SKM-1 (cell line): ENCODE data around the gene DCXR.
A peak's percentile ranks its signal among the peaks of the same experiment; 100 is the strongest.

Source experiments
- DNase-seq: peaks from one replicate; lab custom pipeline; 2025; ENCODE audit not compliant: unreplicated experiment; lab: John Stamatoyannopoulos, UW

The DCXR gene

DNA sequence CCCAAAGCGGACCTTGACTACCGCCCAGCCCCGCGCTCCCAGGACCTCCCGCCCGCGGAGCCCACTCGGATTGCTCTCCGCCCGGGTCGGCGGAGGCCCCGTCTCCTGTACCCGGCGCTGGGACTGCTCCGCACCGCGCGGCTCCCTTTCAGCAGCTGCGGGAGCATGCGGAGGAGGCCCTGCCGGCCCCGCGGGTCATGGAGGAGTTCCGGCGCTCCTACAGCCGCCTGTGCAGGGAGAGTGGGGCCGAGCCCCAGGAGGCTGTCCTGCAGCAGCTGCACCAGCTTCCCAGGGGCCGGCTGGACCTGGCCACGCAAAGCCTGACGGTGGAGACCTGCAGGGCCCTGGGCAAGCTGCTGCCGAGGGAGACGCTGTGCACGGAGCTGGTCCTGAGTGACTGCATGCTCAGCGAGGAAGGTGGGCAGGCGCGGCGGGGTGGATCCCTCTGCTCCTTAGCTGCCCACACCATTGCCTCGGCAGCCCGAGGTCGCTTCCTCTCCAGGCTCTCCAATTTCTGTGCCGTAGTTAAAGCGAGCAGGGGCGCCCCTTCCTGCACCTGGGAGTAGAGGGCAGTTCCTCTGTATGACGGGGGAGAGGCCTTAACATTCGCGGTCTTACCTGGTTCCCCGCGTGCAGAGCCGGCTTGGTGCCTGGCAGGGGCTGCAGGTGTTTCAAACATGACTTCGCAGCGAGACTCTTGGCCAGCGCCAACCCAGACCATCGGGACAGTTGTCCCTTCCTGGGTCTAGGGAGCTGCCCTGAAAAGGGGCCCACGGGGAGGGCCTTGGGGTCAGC is 13.9 kb downstream of the DCXR start:
- DNase-seq: no peak

DNA sequence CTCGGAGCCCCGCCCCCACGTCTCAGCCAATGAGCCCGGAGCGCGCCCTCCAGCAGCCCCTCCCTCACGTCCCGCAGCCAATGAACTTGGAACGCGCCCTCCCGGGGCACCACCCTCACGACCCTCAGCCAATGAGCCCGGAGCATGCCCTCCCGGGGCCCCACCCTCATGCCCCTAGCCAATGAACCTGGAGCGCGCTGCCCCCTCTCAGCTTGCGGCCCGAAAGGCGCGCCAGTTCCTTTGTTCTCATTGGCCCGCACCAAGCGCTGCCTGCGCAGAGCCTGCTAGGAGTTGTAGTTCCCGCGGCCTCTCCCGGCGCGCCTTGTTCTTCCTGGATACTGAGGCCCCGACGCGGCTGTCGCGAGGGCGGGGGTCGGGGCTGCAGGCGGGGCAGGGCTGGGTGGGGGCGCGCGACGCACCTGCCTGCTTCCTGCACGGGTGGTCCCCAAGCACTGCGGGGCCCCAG is 14.5 kb downstream of the DCXR start, which contains the start of gene LRRC45:
LRRC45 (plus strand) TSS at position 325 of the 466 bp plus-strand sequence. CDS start 339 bp downstream, outside the sequence.
- DNase-seq: peak; percentile 99

DNA sequence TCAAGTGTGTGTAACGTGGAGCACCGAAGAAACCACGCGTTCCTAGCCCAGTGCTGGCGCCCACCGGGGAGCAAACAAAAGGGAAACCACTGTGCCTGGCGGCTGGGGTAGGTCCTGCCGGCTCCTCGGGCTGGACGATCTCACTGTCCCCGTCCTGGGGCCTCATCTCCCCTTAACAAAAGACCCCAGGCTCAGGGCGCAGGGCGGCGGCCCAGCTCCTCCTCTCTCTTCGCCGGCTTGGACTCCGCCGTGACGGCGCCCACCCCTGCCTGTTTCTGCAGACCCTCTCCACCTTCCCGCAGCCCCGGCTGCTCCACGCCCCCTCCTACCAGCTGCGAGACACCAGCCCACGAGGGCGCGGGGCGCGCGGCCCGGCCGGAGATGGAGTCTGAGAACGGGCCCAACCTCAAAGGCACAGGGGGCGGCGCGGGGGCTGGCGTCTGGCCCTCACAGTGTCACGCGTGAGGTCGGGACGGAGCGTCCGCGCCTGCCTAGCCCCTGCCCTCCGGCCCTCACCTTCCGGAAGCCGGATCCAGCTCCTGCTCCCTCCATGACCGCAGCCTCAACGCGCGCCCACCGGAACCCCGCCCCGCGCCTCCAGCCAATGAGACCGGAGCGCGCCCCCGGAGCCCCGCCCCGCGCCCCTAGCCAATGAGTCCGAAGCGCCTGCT is 15.1 kb downstream of the DCXR start, which contains the start of gene CENPX:
CENPX (minus strand) TSS at position 569 of the 671 bp plus-strand sequence; CDS start at position 552, 17 bp downstream.
- no peak for DNase-seq

DNA sequence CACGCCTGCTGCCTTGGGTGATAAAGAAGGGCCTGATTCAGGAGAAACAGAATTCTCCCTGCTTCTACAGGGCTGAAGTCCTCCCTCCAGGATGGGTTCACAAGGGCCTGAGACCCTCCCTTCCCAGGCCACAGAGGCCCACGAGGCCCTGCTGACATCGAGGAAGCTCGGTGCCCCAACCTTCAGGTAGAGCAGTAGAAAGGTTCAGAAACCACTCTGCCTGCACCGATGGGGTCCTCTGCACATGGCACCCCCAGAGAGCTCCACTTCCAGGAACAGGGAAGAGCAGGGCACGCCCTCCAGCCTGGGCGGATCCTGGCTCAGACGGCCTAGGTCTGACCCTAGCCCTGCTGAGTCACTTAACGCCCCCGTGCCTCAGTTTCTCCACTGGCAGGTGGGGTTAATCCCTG is 15.6 kb downstream of the DCXR start:
- DNase-seq: no peak

DNA sequence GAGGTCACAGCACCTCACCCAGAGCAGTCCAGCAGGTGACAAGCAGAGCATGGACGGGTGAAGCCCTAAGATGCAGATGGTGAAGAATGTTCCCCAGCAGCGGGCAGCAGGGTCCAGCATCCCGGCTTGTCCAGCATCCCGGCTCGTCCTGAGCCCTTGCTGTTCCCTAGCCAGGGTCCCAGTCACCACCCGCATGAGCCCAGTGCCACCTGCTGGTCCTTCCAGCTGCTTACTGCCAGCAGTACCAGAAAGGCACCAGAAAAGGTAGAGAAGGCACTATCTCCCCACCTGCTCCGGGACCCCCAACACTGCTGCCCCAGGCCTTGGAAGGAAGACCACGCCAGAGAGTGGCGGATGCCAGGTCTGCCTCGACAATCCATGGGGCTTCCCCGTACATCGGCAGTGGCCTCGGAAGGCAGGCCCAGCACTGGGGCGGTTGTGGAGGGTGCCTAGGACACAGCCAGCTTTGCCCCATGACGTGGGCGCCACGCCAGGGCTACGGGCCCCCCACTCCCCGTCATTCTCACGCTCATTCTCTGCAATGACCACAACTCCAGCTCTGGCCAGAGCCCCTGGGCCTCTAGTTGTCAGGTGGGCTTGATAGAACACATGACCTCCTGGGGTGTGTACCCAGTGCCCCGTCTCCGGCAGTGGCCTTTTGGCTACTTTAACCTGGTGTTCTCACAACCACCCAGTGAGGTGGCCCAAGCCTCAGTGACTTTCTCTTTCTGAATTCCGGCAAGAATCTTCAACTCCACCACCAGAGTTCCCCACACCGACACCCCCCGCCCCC is 16.2 kb downstream of the DCXR start:
- no peak for DNase-seq

DNA sequence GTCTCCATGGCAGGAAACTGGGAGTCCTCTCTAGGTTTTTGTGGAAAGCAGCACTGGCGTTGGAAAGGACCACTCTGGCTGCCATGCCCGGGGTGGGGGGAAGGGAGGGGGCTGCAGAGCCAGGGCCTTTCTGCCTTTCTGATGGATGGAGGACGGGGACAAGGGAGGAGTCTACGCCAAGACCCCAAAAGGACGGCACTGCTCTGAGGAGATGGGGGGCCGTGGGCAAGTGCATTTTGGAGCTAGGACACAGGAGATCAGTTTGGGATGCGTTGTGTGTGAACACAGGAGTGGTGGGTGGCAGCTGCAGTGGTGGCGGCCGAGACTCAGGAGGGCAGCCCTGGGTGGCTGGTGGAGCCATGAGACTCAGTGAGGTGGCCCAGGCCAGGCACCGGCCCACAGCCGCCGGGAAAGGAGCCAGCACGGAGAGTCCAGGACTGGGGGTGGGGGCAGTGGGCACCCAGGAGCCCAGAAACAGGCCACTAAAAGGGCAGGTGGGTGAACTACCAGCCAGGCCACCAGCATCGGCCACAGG is 16.9 kb downstream of the DCXR start:
- DNase-seq: no peak

DNA sequence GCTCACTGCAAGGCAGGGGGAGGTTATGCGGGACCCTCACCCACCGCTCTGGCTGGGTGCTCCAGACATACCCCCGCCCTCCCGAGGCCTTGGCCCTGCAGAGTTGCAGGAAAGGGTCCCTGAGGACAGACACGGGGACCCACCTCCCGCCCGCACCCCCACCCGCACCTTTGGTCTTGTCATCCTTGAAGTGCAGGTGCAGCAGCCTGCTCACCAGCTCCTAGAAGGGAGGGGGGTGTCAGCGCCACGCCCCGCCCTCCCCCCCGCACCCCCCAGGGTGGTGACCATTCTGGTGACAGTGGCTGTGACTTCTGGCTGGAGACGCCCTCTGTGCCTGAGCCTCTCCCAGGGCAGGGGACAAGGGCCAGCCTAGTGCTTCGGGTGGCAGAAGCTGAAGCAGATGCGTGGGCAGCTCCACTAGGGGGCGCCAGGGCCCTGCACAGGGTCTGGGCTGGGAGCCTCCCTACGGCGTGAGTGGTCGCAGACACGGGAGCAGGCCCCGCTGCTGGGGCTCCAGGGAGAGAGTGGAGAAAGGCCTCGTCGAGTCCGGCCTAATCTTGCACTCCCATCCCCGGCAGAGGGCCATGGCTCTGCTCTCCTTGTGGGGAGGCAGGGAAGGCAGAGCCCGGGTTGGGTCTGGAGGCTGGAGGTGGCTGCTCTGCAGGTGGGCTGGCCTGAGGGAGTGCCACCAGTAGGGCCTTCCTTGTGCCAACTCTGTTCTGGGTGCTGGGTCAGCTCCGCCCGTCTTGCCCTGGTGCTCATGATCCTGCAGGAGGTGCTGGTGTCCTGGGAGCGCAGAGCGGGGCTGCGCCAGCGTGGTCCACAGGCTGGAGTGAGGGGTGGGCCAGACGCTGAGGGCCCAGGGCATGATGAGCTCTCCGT is 17.6 kb downstream of the DCXR start:
- peak; percentile 42 for DNase-seq

DNA sequence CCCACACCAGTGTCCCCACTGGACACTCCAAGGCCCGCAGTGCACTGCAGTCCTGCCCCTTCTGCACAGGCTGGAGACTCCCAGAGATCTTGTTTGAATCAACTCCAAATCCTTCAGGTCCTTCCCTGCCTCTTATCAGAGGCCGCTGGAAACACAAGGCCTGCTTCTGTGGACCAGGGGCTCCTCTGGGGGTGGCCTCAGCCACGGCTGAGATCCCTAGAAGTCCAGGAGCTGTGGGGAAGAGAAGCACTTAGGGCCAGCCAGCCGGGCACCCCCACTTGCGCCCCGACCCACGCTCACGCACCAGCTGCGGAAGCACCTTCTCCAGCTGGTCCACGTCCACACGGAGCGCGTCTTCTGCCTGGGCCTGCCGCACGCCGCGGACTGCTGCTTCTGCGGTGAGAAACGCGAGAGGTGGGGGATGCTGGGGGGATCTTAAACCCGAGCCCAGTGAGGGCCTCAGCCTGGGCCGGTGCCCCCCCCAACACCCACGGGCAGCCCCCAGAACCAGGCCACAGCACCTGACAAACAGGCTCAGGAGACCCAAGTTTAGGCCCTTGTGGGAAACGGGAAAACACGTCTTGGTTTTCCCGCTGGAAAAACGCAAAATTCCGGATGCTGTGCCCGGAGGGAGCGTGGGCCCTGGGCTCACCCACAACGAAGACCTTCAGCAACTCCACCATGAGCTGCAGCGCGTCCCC is 18.4 kb downstream of the DCXR start:
- DNase-seq: no peak

DNA sequence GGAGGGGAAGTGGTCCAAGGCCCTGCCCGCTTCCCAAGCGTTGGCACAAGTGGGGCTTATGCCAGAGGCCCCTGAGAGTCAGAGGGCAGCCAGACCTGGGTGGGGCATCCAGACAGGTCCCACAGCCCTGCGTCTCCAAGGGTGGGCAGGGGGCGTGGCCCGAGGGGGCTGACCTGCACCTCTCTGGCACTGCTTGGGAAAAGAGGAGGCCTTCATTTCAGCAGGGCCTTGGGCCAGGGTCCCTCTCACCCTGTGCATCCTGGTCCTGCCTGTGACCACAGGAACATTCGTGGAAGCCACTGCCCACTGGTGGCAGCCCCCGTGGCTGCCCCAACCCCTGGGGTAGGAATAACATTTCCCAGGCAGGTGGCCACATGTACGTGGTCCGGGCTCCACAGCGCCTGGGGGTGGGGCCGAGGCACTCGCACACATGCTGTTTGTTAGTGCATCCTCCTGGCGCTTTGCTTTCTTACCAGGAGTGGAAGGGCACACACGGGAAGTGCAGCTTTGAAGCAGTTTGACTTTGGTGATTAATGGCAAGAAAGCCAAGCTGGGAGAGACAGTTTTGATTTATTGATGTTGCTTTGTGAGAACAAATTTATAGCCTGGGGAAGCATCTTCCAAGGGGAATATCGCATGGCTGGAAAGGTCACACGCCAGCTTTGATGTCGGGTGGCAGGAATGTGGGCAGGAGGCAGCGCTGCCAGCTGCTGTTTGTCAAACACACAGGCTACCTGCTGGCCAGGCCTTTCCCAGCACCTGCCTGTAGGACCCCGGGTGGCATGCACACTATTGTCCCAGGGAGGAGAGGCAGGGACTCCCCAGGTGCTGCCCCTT is 19.1 kb downstream of the DCXR start:
- no peak for DNase-seq

DNA sequence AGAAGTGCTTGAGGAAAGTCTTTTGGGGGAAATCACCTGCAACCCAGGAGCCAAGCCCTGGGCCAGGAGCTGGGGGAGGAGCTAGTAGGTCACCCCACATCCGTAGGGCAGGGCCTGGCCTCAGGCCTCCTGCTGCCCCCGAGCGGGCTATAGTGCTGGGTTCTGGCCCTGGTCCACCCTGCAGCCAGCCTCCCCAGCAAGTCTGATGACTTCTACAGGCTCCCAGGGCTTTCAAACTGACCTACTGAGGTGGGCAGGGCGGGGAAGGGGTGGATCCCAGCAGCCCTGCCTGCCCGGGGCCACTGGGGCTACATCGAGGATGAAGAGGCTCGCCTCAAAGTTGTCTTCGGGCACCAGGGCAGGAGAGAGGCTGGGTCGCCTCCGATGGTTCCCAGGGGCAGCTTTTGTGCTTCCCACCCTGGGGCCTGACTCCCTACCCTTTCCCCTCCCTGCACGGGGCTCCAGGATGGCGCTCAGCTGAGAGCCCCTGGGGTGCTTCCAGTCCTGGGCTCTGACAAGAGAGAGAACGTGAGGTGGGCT is 19.8 kb downstream of the DCXR start:
- no peak for DNase-seq

DNA sequence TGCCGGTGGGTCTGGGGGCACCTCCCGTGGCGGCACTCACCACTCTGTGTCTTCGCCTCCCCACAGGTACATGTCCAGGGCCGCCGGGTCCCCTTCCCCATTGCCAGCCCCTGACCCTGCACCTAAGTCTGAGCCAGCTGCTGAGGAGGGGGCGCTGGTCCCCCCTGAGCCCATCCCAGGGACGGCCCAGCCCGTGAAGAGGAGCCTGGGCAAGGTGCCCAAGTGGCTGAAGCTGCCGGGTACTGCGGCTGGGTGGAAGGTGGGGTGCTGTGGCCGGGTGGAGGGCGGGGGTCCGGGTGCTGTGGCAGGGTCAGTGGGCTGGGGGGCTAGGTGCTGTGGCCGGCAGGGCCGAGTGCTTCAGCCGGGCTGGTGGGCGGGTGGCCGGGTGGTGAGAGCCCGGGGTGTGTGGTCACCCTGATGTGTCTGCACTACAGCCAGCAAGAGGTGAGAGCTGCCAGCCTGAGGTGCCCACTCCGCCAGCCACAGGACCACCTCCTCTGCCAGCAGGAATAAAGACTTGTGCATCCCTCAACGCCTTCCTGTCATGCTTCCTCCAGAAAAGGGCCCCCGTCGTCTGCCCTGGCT is 20.5 kb downstream of the DCXR start:
- DNase-seq: no peak

DNA sequence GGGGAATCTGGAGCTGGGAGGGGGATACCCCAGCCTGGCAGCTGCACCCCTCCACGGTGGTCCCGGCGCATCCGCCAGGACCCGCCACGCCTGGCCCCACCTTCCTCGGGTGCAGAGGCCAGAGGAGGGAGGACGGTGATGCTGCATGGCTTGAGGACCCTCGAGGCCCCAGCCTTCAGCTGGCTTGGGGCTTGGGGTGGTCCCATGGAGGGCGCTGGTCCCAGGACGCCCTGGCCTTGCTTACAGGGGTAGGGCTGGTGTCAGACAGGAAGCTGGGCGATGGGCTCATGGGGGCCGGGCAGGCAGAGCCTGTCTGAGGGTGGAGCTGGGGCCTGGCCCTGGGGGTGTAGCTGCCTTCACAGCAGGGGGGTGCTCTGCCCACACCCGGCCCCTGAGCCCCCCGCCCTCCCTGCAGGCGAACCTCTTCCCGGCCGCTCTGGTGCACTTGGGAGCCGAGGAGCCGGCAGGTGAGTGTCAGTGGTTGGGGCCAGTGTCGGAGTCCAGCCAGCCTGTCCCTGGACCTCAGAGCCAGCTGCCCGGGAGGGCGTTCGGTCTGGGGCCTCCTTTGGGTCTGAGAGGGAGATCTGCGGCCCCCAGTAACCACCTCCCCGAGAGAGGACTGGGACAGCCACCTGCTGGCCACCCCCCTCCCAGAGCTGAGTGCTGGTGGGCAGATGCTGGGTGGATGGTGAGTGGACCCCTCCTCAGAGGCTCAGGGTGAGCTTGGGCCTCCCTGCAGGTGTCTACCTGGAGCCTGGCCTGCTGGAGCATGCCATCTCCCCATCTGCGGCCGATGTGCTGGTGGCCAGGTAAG is 21.2 kb downstream of the DCXR start:
- no peak for DNase-seq

DNA sequence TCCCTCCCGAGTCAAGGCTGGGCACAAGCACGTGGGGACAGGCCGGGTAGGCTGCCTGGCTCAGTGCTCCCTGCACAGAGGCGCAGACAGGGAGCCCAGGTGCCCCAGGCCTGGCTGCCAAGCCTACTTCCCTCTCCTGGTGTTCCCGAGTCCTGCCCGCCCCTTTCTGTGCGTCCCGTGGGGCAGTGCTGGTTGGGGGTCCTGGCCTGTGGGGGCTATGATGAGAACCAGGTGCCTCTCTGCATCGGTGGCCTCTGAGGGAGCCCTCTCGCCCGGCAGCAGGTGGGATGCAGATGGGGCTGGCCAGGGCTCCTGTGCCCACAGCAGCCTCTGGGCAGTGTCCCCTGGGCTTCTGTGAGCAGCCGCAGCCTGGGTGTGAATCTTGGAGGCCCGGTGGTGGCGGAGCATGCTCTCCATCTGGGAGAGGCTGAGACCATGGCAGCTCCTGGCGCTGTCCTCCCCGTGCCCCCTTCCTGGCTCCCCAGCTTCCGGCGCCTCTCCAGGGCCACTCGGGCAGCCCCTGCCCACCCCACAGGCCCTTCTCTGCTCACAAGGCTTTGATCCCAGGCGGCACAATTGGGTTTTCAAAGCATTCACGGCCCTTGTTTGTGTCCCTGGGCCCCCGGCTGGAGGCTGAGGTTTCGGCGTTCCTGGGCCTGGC is 22.1 kb downstream of the DCXR start:
- no peak for DNase-seq

DNA sequence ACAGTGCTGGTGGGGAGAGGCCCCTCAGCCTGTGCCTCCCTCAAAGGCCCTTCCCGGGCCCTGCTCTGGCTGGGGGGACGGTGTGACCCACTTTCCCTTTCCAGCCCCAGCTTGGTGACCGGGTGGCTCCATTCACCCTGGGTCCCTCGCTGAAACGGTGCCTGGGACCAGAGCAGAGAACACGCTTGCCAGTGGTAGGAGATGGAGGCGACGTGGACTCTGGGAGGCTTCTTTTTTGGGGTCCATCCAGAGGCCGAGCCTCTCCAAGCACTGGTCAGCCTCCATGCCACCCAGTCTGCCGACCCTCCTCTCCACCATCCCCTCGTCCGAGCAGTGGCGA is 22.6 kb downstream of the DCXR start:
- no peak for DNase-seq

DNA sequence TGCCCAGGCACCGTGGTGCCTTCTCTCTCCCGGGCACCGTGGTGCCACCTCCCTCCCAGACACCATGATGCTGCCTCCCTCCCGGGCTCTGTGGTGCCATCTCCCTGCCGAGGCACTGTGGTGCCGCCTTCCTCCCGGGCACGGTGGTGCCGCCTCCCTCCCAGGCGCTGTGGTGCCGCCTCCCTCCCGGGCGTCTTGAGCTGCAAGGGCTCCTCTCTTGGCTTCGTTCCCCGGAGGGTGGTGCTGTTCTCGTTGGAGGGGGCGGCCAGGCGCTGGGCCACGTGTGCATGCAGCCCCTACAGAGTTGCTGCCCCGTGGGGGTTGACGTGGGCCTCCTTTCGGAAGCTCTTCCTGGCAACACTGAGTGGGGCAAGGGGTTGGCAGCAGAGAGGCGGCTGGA is 23.1 kb downstream of the DCXR start:
- no peak for DNase-seq

DNA sequence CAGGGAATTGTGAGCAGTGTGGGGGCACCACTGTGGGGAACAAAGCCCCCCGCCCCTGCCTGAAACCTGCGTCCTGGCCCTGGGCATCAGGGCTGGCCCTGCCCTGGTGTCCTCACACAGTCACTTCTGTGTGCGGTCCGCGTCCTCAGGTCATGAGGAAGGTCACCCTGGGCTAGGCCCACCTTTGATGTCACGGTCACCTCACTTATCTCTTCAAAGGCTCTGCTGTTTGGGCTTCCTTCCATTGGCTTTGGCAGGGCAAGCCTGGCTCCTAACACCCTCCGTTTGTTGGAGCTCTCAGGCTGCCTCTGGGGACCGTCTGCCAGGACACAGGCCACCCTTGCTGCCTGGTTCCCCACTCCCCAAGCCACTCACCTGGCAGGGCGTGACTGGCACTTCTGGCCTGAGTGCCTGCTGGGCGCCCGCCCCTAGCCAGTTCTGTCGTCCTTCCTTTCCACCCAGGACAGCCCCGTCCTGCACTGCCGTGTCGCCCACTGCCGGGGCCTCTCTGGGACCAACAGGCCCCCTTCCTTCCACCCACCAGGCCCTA is 23.6 kb downstream of the DCXR start:
- DNase-seq: no peak

DNA sequence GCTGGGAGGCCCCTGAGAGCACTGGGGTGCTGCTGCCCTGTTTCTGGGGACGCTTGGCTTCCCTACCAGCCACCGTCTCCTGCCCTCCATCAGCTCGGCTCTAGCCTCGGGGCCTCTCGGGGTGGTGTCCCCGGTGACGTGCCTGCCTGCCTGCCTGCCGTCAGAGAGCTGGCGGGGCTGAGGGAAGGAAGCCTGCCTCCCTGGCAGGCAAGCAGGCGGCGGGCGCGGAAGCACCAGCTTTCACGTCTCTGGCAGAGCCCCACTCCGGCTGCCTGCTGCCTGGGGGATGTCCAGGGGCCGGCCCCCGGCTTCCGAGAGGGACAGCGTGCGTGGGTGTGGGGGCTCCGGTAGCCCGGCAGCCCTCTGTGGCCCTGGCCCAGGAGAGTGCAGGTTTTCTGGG is 24.2 kb downstream of the DCXR start:
- DNase-seq: no peak
